ENCODE data around the gene BPIFB4. TPM values are rescaled to one million over a fixed set of nuclear protein-coding genes. Genes with fewer than 3 reads are reported as not detected.

Gene BPIFB4
- total and polyA plus RNA-seq, 9 of the 15 experiments (the other 6 are each of a cell fraction or from before 2014, with no cell fraction given), result not detected

DNA sequence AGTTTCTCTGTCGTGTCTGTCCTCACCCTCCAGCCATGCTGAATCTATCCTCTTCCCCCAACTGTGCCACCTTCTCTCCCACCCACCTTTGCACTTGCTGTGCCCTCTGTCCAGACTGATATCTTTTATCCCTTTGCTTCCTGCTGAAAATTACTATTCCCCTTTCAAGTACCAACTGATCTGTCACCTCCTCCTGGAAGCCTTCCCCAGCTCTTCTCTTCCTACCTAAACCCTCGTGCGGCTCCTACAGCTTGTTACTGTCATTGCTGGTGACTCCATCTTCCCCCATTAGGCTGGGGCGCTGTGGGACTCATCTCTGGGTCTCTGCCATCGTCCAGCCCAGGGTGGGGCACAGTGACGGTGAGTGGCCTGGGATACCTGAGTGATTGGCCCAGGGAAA lies 46.9 kb upstream of the BPIFB4 start:
- Histone ChIP-seq H3K9ac (ENCODE audit: insufficient read depth in 1 of 2, low read depth in 2 of 2, low read length in 2 of 2) (no peak overlapping the region), H3K79me2 (ENCODE audit: control insufficient read depth, insufficient read depth, low read length) (no peaks in the 10 kb centered on the region), H3K9me1 (ENCODE audit: control insufficient read depth, insufficient read depth, low read length) (no peaks in the 10 kb centered on the region), H3K4me3 (no peak overlapping the region), H3K9me3 (replicated peaks; ENCODE audit: control insufficient read depth, insufficient read depth, low read depth, low read length) (no peaks in the 10 kb centered on the region), H3K27me3 (ENCODE audit: control insufficient read depth in 2 of 2, insufficient read depth in 2 of 2, low read length in 2 of 2) (peaks cover 0 to 34% of the 10 kb centered on the region in 2 experiments; a peak in 2 of 5 replicates), H4K20me1 (replicated peaks; ENCODE audit: control insufficient read depth, insufficient read depth, low read length) (no peaks in the 10 kb centered on the region; the same call in 1 of the 2 replicates), H3K36me3 (ENCODE audit: control insufficient read depth, insufficient read depth, low read length) (no peaks in the 10 kb centered on the region), H3K4me1 (replicated peaks in 1 of 2; ENCODE audit: control insufficient read depth in 2 of 2, insufficient read depth in 2 of 2, low read length in 2 of 2) (peaks cover 0 to 3% of the 10 kb centered on the region in 2 experiments; a peak in 1 of 5 replicates), H2AFZ (ENCODE audit: low read depth, low read length) (no peak overlapping the region), H3K4me2 (ENCODE audit: insufficient read depth, low read length) (no peak overlapping the region), H3K27ac (ENCODE audit: extremely low read depth, low read depth, low read length) (no peak overlapping the region)
- CTCF ChIA-PET (ENCODE audit: low intra/inter-chr PET ratio), result no interaction called here
- in situ Hi-C loops (cut with MboI) (no loop called here), intact Hi-C loops (cut with micrococcal nuclease) (no loop called here)
- no TSS peak for BruUV-seq (replicated peaks)
- TF ChIP-seq ZFP36 (IDR thresholded peaks at IDR 0.05; ENCODE audit: low read depth, low read length, partially characterized antibody) (peak; percentile 84), PTRF (tag; IDR thresholded peaks at IDR 0.05) (no peak)
- no peak for DNase-seq (ENCODE audit: extremely low read depth in 1 of 4, low spot score in 3 of 4)
- no peak for FAIRE-seq
- POLR2A ChIA-PET, result interaction anchor here (0.6 kb wide), 1 partner anchor 39 kb away, joined by 3 read pairs; no protein-coding TSS in a partner anchor
- no peak for ATAC-seq
- WGBS (ENCODE audit: insufficient coverage, low coverage, missing lambda C conversion rate), result 0% methylated on average over 6 of the region's 6 CpGs

DNA sequence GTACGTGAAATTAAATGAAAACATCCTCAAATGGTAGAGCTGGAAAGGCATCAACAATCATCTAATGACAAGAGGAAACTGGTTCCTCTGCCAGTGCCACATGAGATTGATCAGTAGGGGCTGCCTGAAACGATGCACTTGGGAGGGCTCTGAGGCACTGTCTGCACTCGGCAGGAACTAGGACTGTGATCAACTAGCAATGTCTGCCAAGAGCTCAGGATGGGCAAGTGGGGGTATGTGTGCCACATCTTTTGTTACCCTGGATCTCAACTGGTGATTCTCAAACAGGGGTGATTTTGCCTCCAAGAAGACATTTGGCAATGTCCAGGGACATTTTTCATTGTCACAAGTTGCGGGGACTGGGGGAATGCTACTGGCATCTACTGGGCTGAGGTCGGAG lies 46.1 kb upstream of the BPIFB4 start:
- Histone ChIP-seq H3K36me3 (ENCODE audit: control insufficient read depth, insufficient read depth, low read length) (no peaks in the 10 kb centered on the region), H3K4me3 (no peak overlapping the region), H2AFZ (ENCODE audit: low read depth, low read length) (no peak overlapping the region), H4K20me1 (replicated peaks; ENCODE audit: control insufficient read depth, insufficient read depth, low read length) (no peaks in the 10 kb centered on the region; the same call in 1 of the 2 replicates), H3K9me3 (replicated peaks; ENCODE audit: control insufficient read depth, insufficient read depth, low read depth, low read length) (no peaks in the 10 kb centered on the region), H3K9ac (ENCODE audit: insufficient read depth in 1 of 2, low read depth in 2 of 2, low read length in 2 of 2) (no peak overlapping the region), H3K27ac (ENCODE audit: extremely low read depth, low read depth, low read length) (no peak overlapping the region), H3K4me1 (replicated peaks in 1 of 2; ENCODE audit: control insufficient read depth in 2 of 2, insufficient read depth in 2 of 2, low read length in 2 of 2) (peaks cover 0 to 3% of the 10 kb centered on the region in 2 experiments; a peak in 1 of 5 replicates), H3K4me2 (ENCODE audit: insufficient read depth, low read length) (no peak overlapping the region), H3K79me2 (ENCODE audit: control insufficient read depth, insufficient read depth, low read length) (no peaks in the 10 kb centered on the region), H3K9me1 (ENCODE audit: control insufficient read depth, insufficient read depth, low read length) (no peaks in the 10 kb centered on the region), H3K27me3 (ENCODE audit: control insufficient read depth in 2 of 2, insufficient read depth in 2 of 2, low read length in 2 of 2) (peaks cover 0 to 34% of the 10 kb centered on the region in 2 experiments; a peak in 2 of 5 replicates)
- POLR2A ChIA-PET, result interaction anchor here (0.7 kb wide), 1 partner anchor 16 kb away, joined by 3 read pairs; no protein-coding TSS in a partner anchor
- WGBS (ENCODE audit: insufficient coverage, low coverage, missing lambda C conversion rate), result 0% methylated on average over 5 of the region's 5 CpGs
- intact Hi-C loops (cut with micrococcal nuclease), result no loop called here
- CTCF ChIA-PET (ENCODE audit: low intra/inter-chr PET ratio), result no interaction called here
- DNase-seq (ENCODE audit: extremely low read depth in 1 of 4, low spot score in 3 of 4) (no peak), FAIRE-seq (no peak), ATAC-seq (no peak)
- no TSS peak for BruUV-seq (replicated peaks)
- no peak for TF ChIP-seq ZC3H8 (IDR thresholded peaks at IDR 0.05)
- TF ChIP-seq ZBTB17 (CRISPR knock-in tag; IDR thresholded peaks at IDR 0.05), result peak; percentile 55; the same call in 1 of the 2 replicates
- TF ChIP-seq SP1 (CRISPR knock-in tag; IDR thresholded peaks at IDR 0.05), result no peak
- TF ChIP-seq, protein P1, sequence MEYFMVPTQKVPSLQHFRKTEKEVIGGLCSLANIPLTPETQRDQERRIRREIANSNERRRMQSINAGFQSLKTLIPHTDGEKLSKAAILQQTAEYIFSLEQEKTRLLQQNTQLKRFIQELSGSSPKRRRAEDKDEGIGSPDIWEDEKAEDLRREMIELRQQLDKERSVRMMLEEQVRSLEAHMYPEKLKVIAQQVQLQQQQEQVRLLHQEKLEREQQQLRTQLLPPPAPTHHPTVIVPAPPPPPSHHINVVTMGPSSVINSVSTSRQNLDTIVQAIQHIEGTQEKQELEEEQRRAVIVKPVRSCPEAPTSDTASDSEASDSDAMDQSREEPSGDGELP (CRISPR knock-in tag; IDR thresholded peaks at IDR 0.05; ENCODE audit: borderline replicate concordance), result no peak
- TF ChIP-seq, protein P2, sequence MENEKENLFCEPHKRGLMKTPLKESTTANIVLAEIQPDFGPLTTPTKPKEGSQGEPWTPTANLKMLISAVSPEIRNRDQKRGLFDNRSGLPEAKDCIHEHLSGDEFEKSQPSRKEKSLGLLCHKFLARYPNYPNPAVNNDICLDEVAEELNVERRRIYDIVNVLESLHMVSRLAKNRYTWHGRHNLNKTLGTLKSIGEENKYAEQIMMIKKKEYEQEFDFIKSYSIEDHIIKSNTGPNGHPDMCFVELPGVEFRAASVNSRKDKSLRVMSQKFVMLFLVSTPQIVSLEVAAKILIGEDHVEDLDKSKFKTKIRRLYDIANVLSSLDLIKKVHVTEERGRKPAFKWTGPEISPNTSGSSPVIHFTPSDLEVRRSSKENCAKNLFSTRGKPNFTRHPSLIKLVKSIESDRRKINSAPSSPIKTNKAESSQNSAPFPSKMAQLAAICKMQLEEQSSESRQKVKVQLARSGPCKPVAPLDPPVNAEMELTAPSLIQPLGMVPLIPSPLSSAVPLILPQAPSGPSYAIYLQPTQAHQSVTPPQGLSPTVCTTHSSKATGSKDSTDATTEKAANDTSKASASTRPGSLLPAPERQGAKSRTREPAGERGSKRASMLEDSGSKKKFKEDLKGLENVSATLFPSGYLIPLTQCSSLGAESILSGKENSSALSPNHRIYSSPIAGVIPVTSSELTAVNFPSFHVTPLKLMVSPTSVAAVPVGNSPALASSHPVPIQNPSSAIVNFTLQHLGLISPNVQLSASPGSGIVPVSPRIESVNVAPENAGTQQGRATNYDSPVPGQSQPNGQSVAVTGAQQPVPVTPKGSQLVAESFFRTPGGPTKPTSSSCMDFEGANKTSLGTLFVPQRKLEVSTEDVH (IDR thresholded peaks at IDR 0.05; ENCODE audit: low read depth, partially characterized antibody), result no peak
- TF ChIP-seq ERF (CRISPR knock-in tag; IDR thresholded peaks at IDR 0.05), result no peak
- no peak for TF ChIP-seq CHD1 (IDR thresholded peaks at IDR 0.05; ENCODE audit: low read length)
- no peak for TF ChIP-seq PML (IDR thresholded peaks at IDR 0.05; ENCODE audit: low read length)
- in situ Hi-C loops (cut with MboI), result no loop called here

All from K562 (cell line).